NT2/D1 (cell line): ENCODE measurements around the gene GEMIN5.

Experiments
- DNase-seq: peaks from one replicate; pipeline ENCODE4 v3.0.0-alpha.2; 2011; ENCODE audit warnings: low read depth, low spot score
- H3K27me3 ChIP-seq: 2 replicates; pipeline ENCODE4 v1.6.0; 2011; ENCODE audit warnings: mild to moderate bottlenecking; ENCODE audit not compliant: insufficient read length, insufficient read depth
- H3K36me3 ChIP-seq: 2 replicates; pipeline ENCODE4 v1.6.1; 2011; ENCODE audit warnings: mild to moderate bottlenecking, low read length, mixed read lengths; ENCODE audit not compliant: insufficient read depth, insufficient read length
- H3K4me1 ChIP-seq: 2 replicates; pipeline ENCODE4 v1.5.1; 2011; ENCODE audit not compliant: insufficient read depth, insufficient read length
- H3K4me3 ChIP-seq: 2 replicates; pipeline ENCODE4 v1.5.1; 2011; ENCODE audit warnings: low read depth; ENCODE audit not compliant: insufficient read length
- H3K9ac ChIP-seq: 2 replicates; pipeline ENCODE4 v1.6.0; 2011; ENCODE audit warnings: low read depth; ENCODE audit not compliant: insufficient read length
- H3K9me3 ChIP-seq: 2 replicates; pipeline ENCODE4 v1.5.1; 2011; ENCODE audit warnings: mild to moderate bottlenecking, low read length; ENCODE audit not compliant: insufficient read depth
- SUZ12 ChIP-seq: IDR thresholded peaks from 2 replicates; pipeline ENCODE4 v1.6.1; 2011; ENCODE audit not compliant: insufficient read length, insufficient read depth; ENCODE audit errors: extremely low read depth
- YY1 ChIP-seq: IDR thresholded peaks from 2 replicates; pipeline ENCODE4 v1.6.1; 2011; ENCODE audit not compliant: insufficient read length, insufficient read depth
- ZNF274 ChIP-seq: IDR thresholded peaks from 2 replicates; pipeline ENCODE4 v1.6.1; 2011; ENCODE audit warnings: mild to moderate bottlenecking, low read depth, low read length

GEMIN5 gene

GRCh38 chr5:154840435-154841272 lies 97.4 kb downstream of the GEMIN5 start:
- TF ChIP-seq SUZ12 (no peak), ZNF274 (no peak), YY1 (no peak)
- Histone ChIP-seq H3K9ac (no peak overlapping the region), H3K27me3 (no peaks in the 10 kb centered on the region), H3K4me1 (peaks cover 3% of the 10 kb centered on the region), H3K9me3 (no peaks in the 10 kb centered on the region), H3K36me3 (peaks cover 3% of the 10 kb centered on the region), H3K4me3 (no peak overlapping the region)
- no peak for DNase-seq
